Prostate gland (tissue), 2 donors: ENCODE measurements around the gene NIPSNAP2. TPM values are rescaled to one million over a fixed set of nuclear protein-coding genes. Genes with fewer than 3 reads are reported as not detected.
"Not testable (repeated sequence)": the region's sequence is repeated elsewhere in the genome, so short reads cannot be mapped to it uniquely, and the experiment has no call there.

Source experiments
- DNase-seq: peaks from one replicate; pipeline ENCODE4 v3.0.0-alpha.2; 2019; ENCODE audit warnings: low spot score
- H3K27ac ChIP-seq, 2 donors: fragments of 200-600 bp; sonication (generic); 2 replicates each; pipeline ENCODE4 v1.5.1; 2017 to 2019
- H3K27me3 ChIP-seq: fragments of 200-600 bp; sonication (generic); replicated peaks from 2 replicates; pipeline ENCODE4 v1.5.1; 2019; ENCODE audit not compliant: insufficient read depth
- H3K36me3 ChIP-seq, 2 donors: fragments of 200-600 bp; sonication (generic); 1 replicate in 1 of 2; 2 replicates in 1 of 2; pipeline versions ENCODE4 v1.5.1 to v1.8.1; 2017 to 2019
- H3K4me1 ChIP-seq: fragments of 200-600 bp; sonication (generic); replicated peaks from 2 replicates; pipeline ENCODE4 v1.5.1; 2019
- H3K4me3 ChIP-seq, 2 donors: fragments of 200-600 bp; sonication (generic); 2 replicates each; pipeline ENCODE4 v1.5.1; 2017 to 2019
- H3K9me3 ChIP-seq: fragments of 200-600 bp; sonication (generic); 2 replicates; pipeline ENCODE4 v1.5.1; 2017
- CTCF ChIP-seq, 4 experiments: fragments of 200-600 bp in 2 of 4; fragments of 450-650 bp in 2 of 4; sonication (generic) in 2 of 4; IDR thresholded peaks; 1 replicate in 3 of 4; 2 replicates in 1 of 4; pipeline ENCODE4 v1.5.1; 2016 to 2019; ENCODE audit warnings: antibody characterized with exemption in 4 of 4, mild to moderate bottlenecking in 2 of 4, moderate library complexity in 2 of 4
- POLR2A ChIP-seq: fragments of 450-650 bp; IDR thresholded peaks from one replicate; pipeline ENCODE4 v1.6.1; 2016; ENCODE audit warnings: antibody characterized with exemption, mild to moderate bottlenecking
- POLR2AphosphoS5 ChIP-seq: sonication (generic); formaldehyde crosslinking; IDR thresholded peaks from one replicate; pipeline ENCODE4 v1.6.1; 2017; ENCODE audit warnings: antibody characterized with exemption
- WGBS: methylation state at CpG from one replicate; pipeline ENCODE4 v1.1.5; 2018; 5-methylcytosine and 5-hydroxymethylcytosine counted together
- intact Hi-C: fragments of 100-400 bp; cut with DNase I; formaldehyde crosslinking; loops from one replicate; pipeline ENCODE4 v1.14.2; 2022
- total RNA-seq, 2 donors: library from RNA; depleted of rRNA; stranded (reverse); fragments of >200 nt; gene quantifications; one replicate each; pipeline ENCODE4 v1.1.0, GENCODE V29; 2016

NIPSNAP2 gene
- total RNA-seq, 2 donors from 2014 or later: 83.3 to 84.0 TPM

DNA sequence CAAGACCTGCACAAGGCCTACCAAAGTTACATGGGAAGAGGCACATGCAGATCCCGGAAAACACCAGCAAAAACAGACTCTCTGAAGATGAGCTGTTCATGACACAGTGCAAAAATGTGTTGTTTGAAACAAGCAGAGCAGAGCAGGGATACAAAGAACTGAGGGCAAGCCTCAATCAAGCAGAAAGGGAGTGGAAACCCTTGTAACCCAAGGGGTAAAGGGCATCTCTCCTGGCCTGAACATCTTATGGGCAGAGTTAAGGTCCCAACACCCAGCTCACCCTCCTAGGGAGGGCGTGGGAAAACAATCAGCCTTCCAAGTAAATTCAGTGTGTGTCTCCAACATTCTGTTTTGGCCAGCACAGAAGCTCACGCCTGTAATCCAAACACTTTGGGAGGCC is 76.3 kb downstream of the NIPSNAP2 start:
- Histone ChIP-seq H3K36me3 (no peaks in the 10 kb centered on the region), H3K4me1 (no peaks in the 10 kb centered on the region), H3K27ac (no peak overlapping the region), H3K27me3 (no peaks in the 10 kb centered on the region), H3K9me3 (no peaks in the 10 kb centered on the region), H3K4me3 (no peak overlapping the region)
- no peak for DNase-seq
- WGBS: 87% methylated on average over 3 of the region's 3 CpGs
- no peak for TF ChIP-seq POLR2AphosphoS5
- no peak for TF ChIP-seq CTCF (IDR thresholded peaks at IDR 0.05)
- no peak for TF ChIP-seq POLR2A
- intact Hi-C loops: no loop called here

DNA sequence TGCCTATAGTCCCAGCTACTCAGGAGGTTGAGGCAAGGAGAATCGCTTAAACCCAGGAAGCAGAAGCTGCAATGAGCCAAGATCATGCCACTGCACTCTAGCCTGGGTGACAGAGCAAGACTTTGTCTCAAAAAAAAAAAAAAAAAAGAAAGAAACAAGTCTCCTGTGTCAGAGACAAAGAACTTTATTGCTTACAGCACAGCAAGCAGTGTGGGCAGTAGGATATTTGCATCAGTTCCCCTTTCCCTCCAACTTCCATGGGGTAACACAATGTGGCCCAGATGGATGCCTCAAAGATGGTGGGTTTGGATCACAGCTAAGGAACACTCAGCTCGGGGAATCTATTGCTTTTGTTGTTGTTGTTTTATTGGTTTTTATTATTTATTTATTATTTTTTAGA is 81.4 kb downstream of the NIPSNAP2 start:
- H3K27me3 ChIP-seq, intact Hi-C loops, H3K4me3 ChIP-seq, H3K27ac ChIP-seq, H3K9me3 ChIP-seq, H3K36me3 ChIP-seq, DNase-seq, H3K4me1 ChIP-seq: not testable (repeated sequence)
- WGBS: 98% methylated on average over 2 of the region's 2 CpGs

- Histone ChIP-seq H3K9me3 (no peaks in the 10 kb centered on the region), H3K27ac (peak overlapping the region; percentile 17 to 46), H3K36me3 (no peaks in the 10 kb centered on the region), H3K27me3 (no peaks in the 10 kb centered on the region), H3K4me3 (no peak overlapping the region), H3K4me1 (no peaks in the 10 kb centered on the region)
- 28% methylated on average over 5 of the region's 5 CpGs for WGBS
- DNase-seq: peak; percentile 31
- intact Hi-C loops: no loop called here
- TF ChIP-seq POLR2AphosphoS5 (peak; percentile 46), POLR2A (no peak)
Observed at GRCh38 chr7:56046721-56047445, 82.5 kb downstream of the NIPSNAP2 start.

GRCh38 chr7:56047446-56048116 is 83.2 kb downstream of the NIPSNAP2 start:
- H3K4me1 ChIP-seq, DNase-seq, intact Hi-C loops, H3K36me3 ChIP-seq, H3K4me3 ChIP-seq, H3K9me3 ChIP-seq, H3K27me3 ChIP-seq: not testable (repeated sequence)
- WGBS: 74% methylated on average over 11 of the region's 11 CpGs
- peak overlapping the region in 1 of 2 donors; percentile 17 for H3K27ac ChIP-seq

- WGBS: 96% methylated on average over 1 of the region's 1 CpG
- intact Hi-C loops: no loop called here
- Histone ChIP-seq H3K4me1 (no peaks in the 10 kb centered on the region), H3K36me3 (no peaks in the 10 kb centered on the region), H3K27me3 (no peaks in the 10 kb centered on the region), H3K9me3 (no peaks in the 10 kb centered on the region), H3K4me3 (no peak overlapping the region), H3K27ac (no peak overlapping the region)
- no peak for DNase-seq
- TF ChIP-seq POLR2A (no peak), CTCF (IDR thresholded peaks at IDR 0.05) (no peak), POLR2AphosphoS5 (no peak)
Observed at GRCh38 chr7:56048245-56048644, 83.9 kb downstream of the NIPSNAP2 start.

DNA sequence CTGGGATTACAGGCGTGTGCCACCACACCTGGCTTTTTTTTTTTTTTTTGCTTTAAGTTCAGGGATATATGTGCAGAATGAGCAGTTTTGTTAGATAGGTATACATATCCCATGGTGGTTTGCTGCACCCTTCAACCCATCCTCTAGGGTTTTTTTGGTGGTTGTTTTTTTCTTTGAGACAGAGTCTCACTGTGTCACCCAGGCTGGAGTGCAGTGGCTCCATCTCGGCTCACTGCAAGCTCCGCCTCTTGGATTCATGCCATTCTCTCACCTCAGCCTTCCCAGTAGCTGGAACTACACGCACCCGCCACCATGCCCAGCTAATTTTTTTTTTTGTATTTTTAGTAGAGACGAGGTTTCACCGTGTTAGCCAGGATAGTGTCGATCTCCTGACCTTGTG is 84.4 kb downstream of the NIPSNAP2 start:
- WGBS: 49% methylated on average over 8 of the region's 8 CpGs
- DNase-seq, H3K36me3 ChIP-seq, H3K4me3 ChIP-seq, H3K4me1 ChIP-seq, H3K9me3 ChIP-seq, H3K27ac ChIP-seq, H3K27me3 ChIP-seq, intact Hi-C loops: not testable (repeated sequence)

Other genes with a start within 250 kb of the NIPSNAP2 start
- 10 to 100 TPM in 1 of 2 donors, not detected in 1; 26.2 TPM for gene SEPTIN14, start 101.8 kb upstream of the NIPSNAP2 start, total RNA-seq
- 1 to 10 TPM; 7.7 to 8.2 TPM for gene ZNF713, start 77.1 kb upstream of the NIPSNAP2 start, total RNA-seq
- gene MRPS17, start 12.7 kb upstream of the NIPSNAP2 start, total RNA-seq: 10 to 100 TPM in 1 of 2 donors, 1 to 10 TPM in 1; 5.8 to 11.6 TPM
- 10 to 100 TPM; 25.8 to 47.1 TPM for gene PSPH, start 86.9 kb downstream of the NIPSNAP2 start, total RNA-seq
- 10 to 100 TPM; 60.0 to 64.3 TPM for gene CCT6A, start 87.2 kb downstream of the NIPSNAP2 start, total RNA-seq
- 100 to 1,000 TPM; 152 to 210 TPM for gene SUMF2, start 99.7 kb downstream of the NIPSNAP2 start, total RNA-seq
- gene PHKG1, start 128.4 kb downstream of the NIPSNAP2 start, total RNA-seq: 1 to 10 TPM in 1 of 2 donors, under 1 TPM in 1; 0.82 to 2.4 TPM
- gene CHCHD2, start 141.9 kb downstream of the NIPSNAP2 start, total RNA-seq: 100 to 1,000 TPM; 356 to 575 TPM
- gene NUPR2, start 151.8 kb downstream of the NIPSNAP2 start, total RNA-seq: 10 to 100 TPM; 11.1 to 40.4 TPM